Bronchial epithelial cell (primary cell): Measurements from ENCODE around the gene EGFLAM. TPM values are rescaled to one million over a fixed set of nuclear protein-coding genes. Genes with fewer than 3 reads are reported as not detected.
A peak's percentile ranks its signal among the peaks of the same experiment; 100 is the strongest.

Experiments
- DNase-seq: peaks from one replicate; pipeline ENCODE4 v3.0.0-alpha.2; 2010; ENCODE audit warnings: low read depth
- FAIRE-seq: peaks from 2 replicates; lab custom pipeline; 2011; peaks lifted over from hg19 to GRCh38; lab: Jason Lieb, UNC
- H3K27me3 ChIP-seq: 2 replicates; pipeline ENCODE4 v1.5.1; 2011; ENCODE audit warnings: low read length; ENCODE audit not compliant: control insufficient read depth, insufficient read depth
- H3K36me3 ChIP-seq: 2 replicates; pipeline ENCODE4 v1.5.1; 2011; ENCODE audit warnings: low read length; ENCODE audit not compliant: control insufficient read depth, insufficient read depth
- H3K4me3 ChIP-seq: 2 replicates; pipeline ENCODE4 v1.5.1; 2011; ENCODE audit warnings: mild to moderate bottlenecking, low read depth, low read length, control low read depth
- total RNA-seq: library from RNA; depleted of rRNA; stranded (reverse); fragments of >200 nt; gene quantifications from 2 replicates; pipeline ENCODE4 v1.2.1, GENCODE V29; 2014
- TF ChIP-seq, protein P1 (sequence below): IDR thresholded peaks from 2 replicates; pipeline ENCODE4 v1.5.1; 2011; ENCODE audit warnings: mild to moderate bottlenecking, moderate library complexity, low read length, control low read depth, inconsistent platforms; ENCODE audit not compliant: insufficient read depth, severe bottlenecking

The EGFLAM gene
- total RNA-seq, 1 donor from 2014 or later = 0.53 TPM

DNA sequence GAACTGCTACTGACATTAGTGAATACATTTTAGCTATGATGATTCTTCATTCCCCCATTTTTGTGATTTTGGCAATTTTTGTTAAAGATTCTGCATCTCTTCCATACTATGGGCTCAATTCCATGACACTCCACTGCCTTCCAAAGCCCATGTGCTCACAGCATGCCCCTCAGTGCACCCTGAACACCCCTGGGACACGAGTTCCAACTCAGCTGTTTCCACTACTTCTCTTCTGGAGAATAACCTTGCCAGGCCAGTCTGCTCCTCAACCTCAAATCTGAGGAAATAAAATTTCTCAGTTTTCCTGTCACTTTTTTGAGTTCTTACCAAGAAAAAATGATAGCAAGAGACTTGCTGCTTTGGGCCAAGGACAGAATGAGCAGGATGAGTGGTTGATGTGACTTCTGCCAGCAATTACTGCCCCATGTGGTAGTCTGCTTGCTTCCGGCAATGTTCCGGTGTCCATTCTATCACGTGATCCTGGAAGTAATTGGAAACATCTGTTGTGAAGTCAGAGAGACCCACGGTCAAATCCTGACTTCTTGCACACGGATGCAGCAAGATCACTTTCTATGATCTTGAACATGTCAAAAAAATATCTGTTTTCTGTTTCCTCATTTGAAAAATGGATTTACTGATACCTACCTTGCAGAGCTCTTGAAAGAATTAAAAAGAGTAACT is 58.3 kb downstream of the EGFLAM start:
- DNase-seq = no peak

DNA sequence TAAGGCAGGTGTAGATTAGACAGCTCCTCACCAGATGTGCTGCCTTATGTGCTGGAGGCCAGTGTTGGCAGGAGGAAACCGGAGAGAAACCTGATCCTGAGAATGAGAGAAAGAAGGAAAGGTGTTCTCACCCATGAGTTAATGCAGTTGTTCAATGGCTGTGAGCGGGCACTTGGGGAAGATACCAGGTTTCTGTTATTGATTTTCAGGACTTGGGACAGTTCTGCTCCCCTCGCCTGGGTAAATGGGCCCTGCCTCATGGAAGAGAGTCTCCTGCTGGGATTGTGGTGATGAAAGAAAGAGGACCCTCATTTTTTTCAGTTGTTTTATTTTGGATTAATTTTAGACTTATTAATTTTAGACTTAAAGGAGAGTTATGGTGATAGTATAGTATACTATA is 59.5 kb downstream of the EGFLAM start:
- FAIRE-seq (no peak), DNase-seq (no peak)
- no peaks in the 10 kb centered on the region for H3K27me3 ChIP-seq
- TF ChIP-seq, protein P1, sequence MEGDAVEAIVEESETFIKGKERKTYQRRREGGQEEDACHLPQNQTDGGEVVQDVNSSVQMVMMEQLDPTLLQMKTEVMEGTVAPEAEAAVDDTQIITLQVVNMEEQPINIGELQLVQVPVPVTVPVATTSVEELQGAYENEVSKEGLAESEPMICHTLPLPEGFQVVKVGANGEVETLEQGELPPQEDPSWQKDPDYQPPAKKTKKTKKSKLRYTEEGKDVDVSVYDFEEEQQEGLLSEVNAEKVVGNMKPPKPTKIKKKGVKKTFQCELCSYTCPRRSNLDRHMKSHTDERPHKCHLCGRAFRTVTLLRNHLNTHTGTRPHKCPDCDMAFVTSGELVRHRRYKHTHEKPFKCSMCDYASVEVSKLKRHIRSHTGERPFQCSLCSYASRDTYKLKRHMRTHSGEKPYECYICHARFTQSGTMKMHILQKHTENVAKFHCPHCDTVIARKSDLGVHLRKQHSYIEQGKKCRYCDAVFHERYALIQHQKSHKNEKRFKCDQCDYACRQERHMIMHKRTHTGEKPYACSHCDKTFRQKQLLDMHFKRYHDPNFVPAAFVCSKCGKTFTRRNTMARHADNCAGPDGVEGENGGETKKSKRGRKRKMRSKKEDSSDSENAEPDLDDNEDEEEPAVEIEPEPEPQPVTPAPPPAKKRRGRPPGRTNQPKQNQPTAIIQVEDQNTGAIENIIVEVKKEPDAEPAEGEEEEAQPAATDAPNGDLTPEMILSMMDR = no peak
- H3K4me3 ChIP-seq = no peak overlapping the region
- H3K36me3 ChIP-seq = no peaks in the 10 kb centered on the region

More for the DNA sequence above, 58.3 kb downstream of the EGFLAM start:
- no peak for FAIRE-seq
- H3K36me3 ChIP-seq = no peaks in the 10 kb centered on the region
- H3K4me3 ChIP-seq = no peak overlapping the region
- TF ChIP-seq, protein P1 = no peak
- no peaks in the 10 kb centered on the region for H3K27me3 ChIP-seq

DNA sequence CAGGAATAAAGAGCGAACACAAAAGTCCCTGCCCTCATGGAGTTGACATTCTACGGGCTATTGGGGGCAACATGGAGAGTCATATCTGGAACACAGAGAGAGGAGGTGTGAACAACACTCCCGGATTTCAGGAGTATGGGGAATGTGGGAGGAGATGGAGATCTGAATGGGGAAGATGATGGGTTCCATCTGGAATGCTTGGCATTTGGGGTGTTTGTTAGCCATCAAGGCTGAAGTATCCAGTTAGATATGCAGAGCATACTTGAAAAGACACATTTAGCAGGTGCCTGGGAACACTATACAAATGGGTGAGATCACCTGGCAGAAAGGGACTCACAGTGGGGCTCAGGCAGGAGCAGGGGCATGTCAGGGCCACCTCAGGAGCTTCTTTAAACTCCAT is 61.1 kb downstream of the EGFLAM start:
- Histone ChIP-seq H3K4me3 (no peak overlapping the region), H3K27me3 (no peaks in the 10 kb centered on the region), H3K36me3 (no peaks in the 10 kb centered on the region)
- TF ChIP-seq, protein P1 = no peak
- FAIRE-seq = no peak
- no peak for DNase-seq

DNA sequence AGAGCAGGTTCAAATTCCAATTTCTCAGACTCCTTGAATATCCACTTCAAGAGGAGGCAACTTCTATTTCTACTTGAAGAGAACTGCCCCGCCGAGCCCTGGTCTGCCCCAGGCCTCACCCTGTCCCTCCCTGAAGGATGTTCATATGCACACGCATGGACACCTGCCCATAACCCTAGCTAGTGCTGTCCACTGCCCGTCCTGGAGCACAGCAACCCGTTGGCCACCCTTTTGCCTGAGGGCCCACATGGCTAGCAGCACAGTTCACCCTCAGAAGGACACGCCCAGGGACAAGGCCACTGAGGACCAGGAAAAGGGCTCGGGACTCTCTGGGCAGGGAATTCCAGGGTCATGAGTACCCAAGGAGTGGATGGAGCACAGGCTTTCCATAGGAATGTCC is 63.6 kb downstream of the EGFLAM start:
- Histone ChIP-seq H3K36me3 (no peaks in the 10 kb centered on the region), H3K4me3 (no peak overlapping the region), H3K27me3 (no peaks in the 10 kb centered on the region)
- FAIRE-seq (no peak), DNase-seq (no peak)
- TF ChIP-seq, protein P1 = no peak

DNA sequence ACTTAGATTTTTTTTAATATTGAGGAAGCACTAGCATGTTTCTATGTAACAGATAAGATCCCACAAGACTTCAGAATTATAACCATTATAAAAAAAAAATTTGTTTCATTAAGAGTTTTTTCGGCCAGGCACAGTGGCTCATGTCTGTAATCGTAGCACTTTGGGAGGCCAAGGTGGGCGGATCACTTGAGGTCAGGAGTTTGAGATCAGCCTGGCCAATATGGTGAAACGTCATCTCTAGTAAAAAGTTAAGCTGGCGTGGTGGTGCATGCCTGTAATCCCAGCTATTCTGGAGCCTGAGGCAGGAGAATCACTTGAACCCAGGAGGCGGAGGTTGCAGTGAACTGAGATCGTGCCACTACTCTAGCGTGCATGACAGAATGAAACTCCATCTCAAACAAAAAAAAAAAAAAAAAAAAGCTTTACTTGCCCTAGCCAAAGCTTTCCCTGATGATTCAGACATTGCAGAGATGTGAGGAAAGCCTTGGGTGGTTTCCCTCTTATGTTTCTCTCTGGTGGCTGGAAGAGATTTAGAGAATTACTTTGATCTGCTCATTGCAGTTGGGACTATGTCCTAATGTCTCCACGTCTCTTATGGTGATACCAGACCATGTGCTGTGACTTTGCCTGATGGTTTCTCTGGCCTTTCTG is 65.4 kb downstream of the EGFLAM start:
- no peak for FAIRE-seq
- Histone ChIP-seq H3K27me3 (no peaks in the 10 kb centered on the region), H3K36me3 (no peaks in the 10 kb centered on the region), H3K4me3 (no peak overlapping the region)
- DNase-seq = peak; percentile 57
- TF ChIP-seq, protein P1 = no peak
